IMR-90 (cell line): ENCODE data around the gene GALR2. TPM values are rescaled to one million over a fixed set of nuclear protein-coding genes. Genes with fewer than 3 reads are reported as not detected.

ENCODE experiments used
- ATAC-seq: fragments of 200-7000 bp; cut with Tn5 transposase; 2 replicates; pipeline ENCODE4 v1.9.1; 2020; ENCODE audit warnings: low read depth, mild to moderate bottlenecking, moderate library complexity
- BruUV-seq: library from RNA; stranded (reverse); fragments of 400-500 nt; replicated peaks from 2 replicates; lab custom pipeline; 2021; lab: Mats Ljungman, UMichigan
- CTCF ChIA-PET: fragments of 300-600 bp; formaldehyde crosslinking; extraction: SDS; loops from one replicate; lab custom pipeline; 2021; ENCODE audit warnings: antibody characterized with exemption; lab: Yijun Ruan, JAX
- POLR2A ChIA-PET: fragments of 300-600 bp; sonication (Branson Sonifier 250); formaldehyde crosslinking; loops from one replicate; lab custom pipeline; 2022; ENCODE audit warnings: antibody characterized with exemption; ENCODE audit not compliant: unreplicated experiment; lab: Charles Lee
- DNase-seq: peaks from one replicate; pipeline ENCODE4 v3.0.0; 2013
- H2AFZ ChIP-seq: replicated peaks from 2 replicates; pipeline ENCODE3; 2013; ENCODE audit warnings: low read length, mild to moderate bottlenecking; ENCODE audit not compliant: poor library complexity
- H2AK5ac ChIP-seq: 2 replicates; pipeline ENCODE4 v1.6.1; 2013; ENCODE audit warnings: low read depth, low read length, inconsistent platforms
- H2AK9ac ChIP-seq: replicated peaks from 2 replicates; pipeline ENCODE3; 2013; ENCODE audit warnings: mild to moderate bottlenecking, low read depth, low read length, moderate library complexity; ENCODE audit not compliant: poor library complexity
- H2BK120ac ChIP-seq: 2 replicates; pipeline ENCODE4 v1.6.1; 2013; ENCODE audit warnings: low read depth, low read length, inconsistent platforms
- H2BK15ac ChIP-seq: 3 replicates; pipeline ENCODE4 v1.6.1; 2013; ENCODE audit warnings: low read depth, low read length, inconsistent platforms
- H2BK20ac ChIP-seq: 2 replicates; pipeline ENCODE4 v1.6.1; 2013; ENCODE audit warnings: low read depth, mild to moderate bottlenecking, inconsistent platforms, low read length, moderate library complexity
- H2BK5ac ChIP-seq: 2 replicates; pipeline ENCODE4 v1.6.1; 2013; ENCODE audit warnings: mild to moderate bottlenecking, low read depth, low read length, inconsistent platforms; ENCODE audit not compliant: poor library complexity, severe bottlenecking
- H3K14ac ChIP-seq: replicated peaks from 2 replicates; pipeline ENCODE4 v1.6.1; 2013; ENCODE audit warnings: low read depth, low read length, inconsistent platforms
- H3K18ac ChIP-seq: 2 replicates; pipeline ENCODE4 v1.6.1; 2013; ENCODE audit warnings: low read depth, low read length, control low read depth
- H3K23ac ChIP-seq: 2 replicates; pipeline ENCODE4 v1.6.1; 2013; ENCODE audit warnings: low read depth, low read length, inconsistent platforms
- H3K27ac ChIP-seq: 2 replicates; pipeline ENCODE4 v1.5.1; 2013; ENCODE audit warnings: mild to moderate bottlenecking, control low read depth, low read length; ENCODE audit not compliant: insufficient read depth
- H3K27me3 ChIP-seq: 2 replicates; pipeline ENCODE4 v1.6.1; 2013; ENCODE audit warnings: low read length; ENCODE audit not compliant: control insufficient read depth, insufficient read depth
- H3K36me3 ChIP-seq: 2 replicates; pipeline ENCODE4 v1.6.1; 2013; ENCODE audit warnings: low read length, mixed read lengths; ENCODE audit not compliant: control insufficient read depth, insufficient read depth
- H3K4ac ChIP-seq: 2 replicates; pipeline ENCODE4 v1.6.1; 2013; ENCODE audit warnings: low read depth, low read length, inconsistent platforms
- H3K4me1 ChIP-seq: 2 replicates; pipeline ENCODE4 v1.6.1; 2013; ENCODE audit warnings: low read length, mixed read lengths; ENCODE audit not compliant: control insufficient read depth, insufficient read depth
- H3K4me2 ChIP-seq: 2 replicates; pipeline ENCODE4 v1.6.1; 2013; ENCODE audit warnings: low read depth, mild to moderate bottlenecking, control low read depth, low read length, moderate library complexity
- H3K4me3 ChIP-seq: 2 replicates; pipeline ENCODE4 v1.5.1; 2013; ENCODE audit warnings: low read depth, mild to moderate bottlenecking, control low read depth, low read length, moderate library complexity; ENCODE audit not compliant: insufficient read depth
- H3K56ac ChIP-seq: 2 replicates; pipeline ENCODE4 v1.6.1; 2013; ENCODE audit warnings: low read length, inconsistent platforms; ENCODE audit not compliant: insufficient read depth; ENCODE audit errors: extremely low read depth
- H3K79me1 ChIP-seq, 2 experiments: 2 replicates each; pipeline ENCODE4 v1.6.1; 2013; ENCODE audit warnings: low read length in 2 of 2, inconsistent platforms in 1 of 2, low read depth in 1 of 2
- H3K9ac ChIP-seq: 2 replicates; pipeline ENCODE4 v1.6.1; 2013; ENCODE audit warnings: low read depth, low read length, control low read depth
- H3K9me1 ChIP-seq: 2 replicates; pipeline ENCODE4 v1.6.1; 2013; ENCODE audit warnings: low read length, inconsistent platforms; ENCODE audit not compliant: insufficient read depth
- H3K9me3 ChIP-seq: 2 replicates; pipeline ENCODE4 v1.6.1; 2013; ENCODE audit warnings: low read length; ENCODE audit not compliant: control insufficient read depth, insufficient read depth
- H4K20me1 ChIP-seq: 2 replicates; pipeline ENCODE4 v1.6.1; 2013; ENCODE audit warnings: low read length, inconsistent platforms; ENCODE audit not compliant: insufficient read depth
- H4K5ac ChIP-seq: 2 replicates; pipeline ENCODE4 v1.6.1; 2013; ENCODE audit warnings: mild to moderate bottlenecking, low read depth, low read length, control low read depth
- H4K8ac ChIP-seq, 2 experiments: 2 replicates each; pipeline ENCODE4 v1.6.1; 2013; ENCODE audit warnings: low read depth in 2 of 2, low read length in 2 of 2, control low read depth in 1 of 2, inconsistent platforms in 1 of 2
- H4K91ac ChIP-seq: 2 replicates; pipeline ENCODE4 v1.6.1; 2013; ENCODE audit warnings: low read depth, low read length, inconsistent platforms; ENCODE audit not compliant: insufficient read depth
- BHLHE40 ChIP-seq: fragments of 150-350 bp; IDR thresholded peaks from 2 replicates; pipeline ENCODE4 v1.6.1; 2016; ENCODE audit warnings: mild to moderate bottlenecking, low read depth, low read length
- MAFK ChIP-seq: IDR thresholded peaks from 2 replicates; pipeline ENCODE4 v1.6.1; 2012; ENCODE audit warnings: low read depth, low read length, improper control_type of control experiment
- POLR2A ChIP-seq: IDR thresholded peaks from 2 replicates; pipeline ENCODE4 v1.6.1; 2012; ENCODE audit warnings: mild to moderate bottlenecking, low read depth, low read length
- RAD21 ChIP-seq: IDR thresholded peaks from 2 replicates; pipeline ENCODE4 v1.6.1; 2012; ENCODE audit warnings: low read length, improper control_type of control experiment
- WGBS, 2 experiments: methylation state at CpG; one replicate each; pipeline versions ENCODE4 v1.1.5 to v1.1.7; 2013; ENCODE audit warnings: missing lambda C conversion rate in 2 of 2; ENCODE audit not compliant: insufficient read length in 1 of 2; ENCODE audit errors: extremely low coverage in 2 of 2; 5-methylcytosine and 5-hydroxymethylcytosine counted together
- dilution Hi-C: fragments of 300-500 bp; cut with HindIII; formaldehyde crosslinking; loops from one replicate; pipeline ENCODE4 v1.14.3; 2018; ENCODE audit warnings: low sequenced_read_pairs; ENCODE audit not compliant: unreplicated experiment
- in situ Hi-C: fragments of 300-500 bp; cut with MboI; formaldehyde crosslinking; loops from 3 replicates; pipeline ENCODE4 v1.14.3; 2019; ENCODE audit warnings: low sequenced_read_pairs, inconsistent platforms, mixed read lengths
- intact Hi-C: fragments of 100-400 bp; cut with micrococcal nuclease; formaldehyde crosslinking; loops from 2 replicates; pipeline ENCODE4 v1.10.0; 2022
- polyA plus RNA-seq, 3 experiments: library from polyadenylated mRNA; depleted of rRNA; stranded (reverse); fragments of >200 nt; gene quantifications; 2 replicates each; pipeline ENCODE4 v1.2.3, GENCODE V29; 2012; ENCODE audit warnings: low replicate concordance in 1 of 3
- total RNA-seq: library from RNA; depleted of rRNA; stranded (reverse); fragments of >200 nt; gene quantifications from 2 replicates; pipeline ENCODE4 v1.2.3, GENCODE V29; 2012

Gene GALR2
- total and polyA plus RNA-seq, 2 of the 4 experiments (the other 2 are of a cell fraction) = 0.07 TPM; not detected in 1

GRCh38 chr17:76119409-76120371, 45.1 kb downstream of the GALR2 start (continued):
- TF ChIP-seq MAFK (no peak), POLR2A (no peak), RAD21 (no peak)

- Histone ChIP-seq H4K8ac (no peak overlapping the region), H3K4me1 (peaks cover 3% of the 10 kb centered on the region; the same call in 1 of the 2 replicates), H3K9me3 (no peaks in the 10 kb centered on the region), H2AFZ (no peak overlapping the region), H3K23ac (no peak overlapping the region), H4K5ac (no peak overlapping the region), H3K56ac (no peak overlapping the region), H2AK5ac (no peak overlapping the region), H2BK20ac (no peak overlapping the region), H2BK15ac (no peak overlapping the region), H2BK120ac (no peak overlapping the region), H4K91ac (no peak overlapping the region), H3K18ac (no peak overlapping the region), H3K9ac (no peak overlapping the region), H3K79me1 (no peaks in the 10 kb centered on the region), H3K27me3 (peaks cover 6% of the 10 kb centered on the region; the same call in 1 of the 2 replicates), H2BK5ac (no peak overlapping the region), H3K9me1 (no peaks in the 10 kb centered on the region), H3K27ac (no peak overlapping the region), H3K4me2 (no peak overlapping the region), H3K4me3 (no peak overlapping the region), H4K20me1 (no peaks in the 10 kb centered on the region), H3K4ac (no peak overlapping the region), H3K14ac (no peak overlapping the region), H3K36me3 (no peaks in the 10 kb centered on the region), H2AK9ac (no peak overlapping the region)
- ChIA-PET POLR2A (no interaction called here), CTCF (interaction anchor here (1.6 to 4.0 kb wide), 3 partner anchors 154 to 179 kb away, joined by 4 to 27 read pairs (median 5); no protein-coding TSS in a partner anchor)
- 92% methylated on average over 2 of the region's 5 CpGs; no CpG with 5 or more reads in 1 of the 2 experiments for WGBS, 2 experiments
- ATAC-seq (no peak), DNase-seq (no peak)
- no TSS peak for BruUV-seq
- no peak for TF ChIP-seq BHLHE40
- in situ Hi-C loops (no loop called here), intact Hi-C loops (loop anchor here (1.0 kb wide), 2 partner anchors 62 to 159 kb away; no protein-coding TSS in a partner anchor), dilution Hi-C loops (no loop called here)
Measured at GRCh38 chr17:76120658-76121008, 46.1 kb downstream of the GALR2 start.
